Measurements from ENCODE around the gene SLC16A10. TPM values are rescaled to one million over a fixed set of nuclear protein-coding genes. Genes with fewer than 3 reads are reported as not detected.
A peak's percentile ranks its signal among the peaks of the same experiment; 100 is the strongest.

The SLC16A10 gene
- total RNA-seq, 3 donors from 2014 or later = 1.3 to 5.4 (median 1.8) TPM

GRCh38 chr6:111210194-111210728 lies 123.0 kb downstream of the SLC16A10 start:
- Histone ChIP-seq H3K36me3 (no peaks in the 10 kb centered on the region), H3K4me1 (no peaks in the 10 kb centered on the region), H3K27me3 (no peaks in the 10 kb centered on the region), H3K4me3 (no peak overlapping the region), H3K27ac (no peak overlapping the region), H3K9me3 (no peaks in the 10 kb centered on the region)
- intact Hi-C loops (cut with DNase I; ENCODE audit: low total_unique reads) = no loop called here
- TF ChIP-seq POLR2AphosphoS5 (IDR thresholded peaks at IDR 0.05) (no peak), CTCF (IDR thresholded peaks at IDR 0.05) (peak in 2 of 3 donors; percentile 49 to 53)
- DNase-seq (ENCODE audit: low spot score in 2 of 2) = no peak

GRCh38 chr6:111211411-111212030 lies 124.2 kb downstream of the SLC16A10 start:
- peak in 1 of 2 donors; percentile 51 for DNase-seq (ENCODE audit: low spot score in 2 of 2)
- Histone ChIP-seq H3K27ac (peak overlapping the region; percentile 8 to 36), H3K9me3 (no peaks in the 10 kb centered on the region), H3K27me3 (no peaks in the 10 kb centered on the region), H3K4me1 (no peaks in the 10 kb centered on the region), H3K36me3 (no peaks in the 10 kb centered on the region), H3K4me3 (no peak overlapping the region)
- intact Hi-C loops (cut with DNase I; ENCODE audit: low total_unique reads) = no loop called here
- TF ChIP-seq POLR2A (IDR thresholded peaks at IDR 0.05) (no peak), POLR2AphosphoS5 (IDR thresholded peaks at IDR 0.05) (no peak), CTCF (IDR thresholded peaks at IDR 0.05) (no peak)

GRCh38 chr6:111212625-111213024 lies 125.3 kb downstream of the SLC16A10 start:
- intact Hi-C loops (cut with DNase I; ENCODE audit: low total_unique reads) = no loop called here
- DNase-seq (ENCODE audit: low spot score in 2 of 2) = no peak
- H3K27ac ChIP-seq = no peak overlapping the region
- no peaks in the 10 kb centered on the region for H3K4me1 ChIP-seq
- no peaks in the 10 kb centered on the region for H3K36me3 ChIP-seq
- H3K4me3 ChIP-seq = no peak overlapping the region
- H3K9me3 ChIP-seq = no peaks in the 10 kb centered on the region
- no peaks in the 10 kb centered on the region for H3K27me3 ChIP-seq
- no peak for TF ChIP-seq POLR2A (IDR thresholded peaks at IDR 0.05)

GRCh38 chr6:111215131-111215530 lies 127.8 kb downstream of the SLC16A10 start:
- no peak for DNase-seq (ENCODE audit: low spot score in 2 of 2)
- Histone ChIP-seq H3K4me1 (no peaks in the 10 kb centered on the region), H3K9me3 (no peaks in the 10 kb centered on the region), H3K4me3 (no peak overlapping the region), H3K27ac (no peak overlapping the region), H3K27me3 (no peaks in the 10 kb centered on the region), H3K36me3 (no peaks in the 10 kb centered on the region)
- TF ChIP-seq POLR2A (IDR thresholded peaks at IDR 0.05) (no peak), POLR2AphosphoS5 (IDR thresholded peaks at IDR 0.05) (no peak), CTCF (IDR thresholded peaks at IDR 0.05) (no peak)
- intact Hi-C loops (cut with DNase I; ENCODE audit: low total_unique reads) = no loop called here

- DNase-seq (ENCODE audit: low spot score in 2 of 2) = no peak
- Histone ChIP-seq H3K27me3 (no peaks in the 10 kb centered on the region), H3K27ac (no peak overlapping the region), H3K4me3 (no peak overlapping the region), H3K4me1 (no peaks in the 10 kb centered on the region), H3K9me3 (no peaks in the 10 kb centered on the region), H3K36me3 (no peaks in the 10 kb centered on the region)
- intact Hi-C loops (cut with DNase I; ENCODE audit: low total_unique reads) = no loop called here
- TF ChIP-seq CTCF (IDR thresholded peaks at IDR 0.05) (no peak), POLR2A (IDR thresholded peaks at IDR 0.05) (no peak), POLR2AphosphoS5 (IDR thresholded peaks at IDR 0.05) (no peak)
These were observed 132.5 kb downstream of the SLC16A10 start for GRCh38 chr6:111219785-111220184.

Measured in breast epithelium (tissue), 4 donors.